BJ (cell line): ENCODE data around the gene BCAS1. TPM values are rescaled to one million over a fixed set of nuclear protein-coding genes. Genes with fewer than 3 reads are reported as not detected.

Experiments
- CTCF ChIA-PET: fragments of 350-600 bp; formaldehyde crosslinking; extraction: SDS; loops from one replicate; lab custom pipeline; 2021; ENCODE audit warnings: antibody characterized with exemption, inconsistent platforms; lab: Yijun Ruan, JAX
- POLR2A ChIA-PET: fragments of 300-600 bp; sonication (Branson Sonifier 250); formaldehyde crosslinking; extraction: SDS; loops from one replicate; lab custom pipeline; 2021; ENCODE audit warnings: antibody characterized with exemption; lab: Charles Lee
- DNase-seq: peaks from one replicate; pipeline ENCODE4 v3.0.0-alpha.2; 2011; ENCODE audit warnings: low read depth
- H3K27me3 ChIP-seq: 2 replicates; pipeline ENCODE4 v1.6.0; 2011; ENCODE audit warnings: low read length; ENCODE audit not compliant: control insufficient read depth, insufficient read depth
- H3K36me3 ChIP-seq: 2 replicates; pipeline ENCODE4 v1.5.1; 2011; ENCODE audit warnings: low read length; ENCODE audit not compliant: control insufficient read depth, insufficient read depth
- H3K4me3 ChIP-seq: 2 replicates; pipeline ENCODE4 v1.5.1; 2011; ENCODE audit warnings: low read depth, mild to moderate bottlenecking, control low read depth, low read length
- CTCF ChIP-seq: IDR thresholded peaks from 2 replicates; pipeline ENCODE4 v1.5.1; 2011; ENCODE audit warnings: low read depth, mild to moderate bottlenecking, control low read depth, inconsistent platforms, low read length, moderate library complexity; ENCODE audit not compliant: insufficient read depth
- polyA plus RNA-seq: library from polyadenylated mRNA; depleted of rRNA; stranded (reverse); fragments of >200 nt; gene quantifications from 2 replicates; pipeline ENCODE4 v1.2.3, GENCODE V29; 2011

The BCAS1 gene
- polyA plus RNA-seq, 1 experiment: not detected

GRCh38 chr20:53905820-53906191 is 164.6 kb downstream of the BCAS1 start:
- ChIA-PET CTCF (interaction anchor here (1.8 to 3.1 kb wide), 2 partner anchors 10 to 27 kb away, joined by 5 to 27 read pairs; no protein-coding TSS in a partner anchor), POLR2A (no interaction called here)
- H3K36me3 ChIP-seq: no peaks in the 10 kb centered on the region
- H3K27me3 ChIP-seq: no peaks in the 10 kb centered on the region
- DNase-seq: no peak
- no peak for TF ChIP-seq CTCF
- no peak overlapping the region for H3K4me3 ChIP-seq

GRCh38 chr20:53905019-53905819 is 165.2 kb downstream of the BCAS1 start:
- DNase-seq: no peak
- no peak for TF ChIP-seq CTCF
- ChIA-PET CTCF (interaction anchor here (1.8 to 3.1 kb wide), 2 partner anchors 11 to 26 kb away, joined by 5 to 27 read pairs; no protein-coding TSS in a partner anchor), POLR2A (no interaction called here)
- Histone ChIP-seq H3K36me3 (no peaks in the 10 kb centered on the region), H3K4me3 (no peak overlapping the region), H3K27me3 (no peaks in the 10 kb centered on the region)

GRCh38 chr20:53904261-53904660 is 166.1 kb downstream of the BCAS1 start:
- POLR2A ChIA-PET: no interaction called here
- Histone ChIP-seq H3K4me3 (no peak overlapping the region), H3K36me3 (no peaks in the 10 kb centered on the region), H3K27me3 (no peaks in the 10 kb centered on the region)
- no peak for TF ChIP-seq CTCF
- DNase-seq: no peak
- CTCF ChIA-PET: no interaction called here

GRCh38 chr20:53903652-53903987 is 166.8 kb downstream of the BCAS1 start:
- H3K36me3 ChIP-seq: no peaks in the 10 kb centered on the region
- CTCF ChIA-PET: no interaction called here
- no peak for TF ChIP-seq CTCF
- no peak for DNase-seq
- H3K4me3 ChIP-seq: no peak overlapping the region
- no peaks in the 10 kb centered on the region for H3K27me3 ChIP-seq
- POLR2A ChIA-PET: no interaction called here

GRCh38 chr20:53902968-53903651 is 167.3 kb downstream of the BCAS1 start:
- CTCF ChIA-PET: interaction anchor here (0.6 kb wide), 1 partner anchor 189 kb away, joined by 3 read pairs; no protein-coding TSS in a partner anchor
- TF ChIP-seq CTCF: no peak
- H3K27me3 ChIP-seq: no peaks in the 10 kb centered on the region
- DNase-seq: no peak
- POLR2A ChIA-PET: no interaction called here
- no peaks in the 10 kb centered on the region for H3K36me3 ChIP-seq
- no peak overlapping the region for H3K4me3 ChIP-seq
